ENCODE measurements around the gene ZNF487.

Gene ZNF487

DNA sequence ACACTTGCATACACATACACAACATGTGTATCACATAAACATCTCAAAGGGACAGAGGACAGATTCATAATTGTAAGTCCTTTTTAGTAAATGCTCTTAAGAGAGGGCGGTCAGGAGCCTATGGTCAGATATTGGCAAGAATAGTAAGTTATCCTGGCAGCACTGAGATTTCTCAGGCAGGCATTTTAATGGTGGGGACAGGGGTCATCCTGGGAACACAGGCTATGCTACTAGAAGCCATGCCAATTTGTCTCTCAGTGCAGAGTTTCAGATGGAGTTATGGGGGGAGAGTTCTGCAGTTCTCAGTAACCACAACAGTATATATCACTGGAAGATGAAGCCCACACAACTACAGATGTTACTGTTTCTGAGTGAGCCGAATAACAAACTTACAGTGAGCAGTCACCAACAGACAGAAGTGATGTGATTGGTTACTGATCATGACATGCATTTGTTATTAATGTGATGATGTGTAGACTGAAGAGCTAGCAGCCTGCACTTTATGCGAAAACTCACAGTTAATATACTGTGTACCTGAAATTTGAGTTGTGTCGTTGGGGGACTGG is 16.4 kb downstream of the ZNF487 start:
- TF ChIP-seq, protein P1, sequence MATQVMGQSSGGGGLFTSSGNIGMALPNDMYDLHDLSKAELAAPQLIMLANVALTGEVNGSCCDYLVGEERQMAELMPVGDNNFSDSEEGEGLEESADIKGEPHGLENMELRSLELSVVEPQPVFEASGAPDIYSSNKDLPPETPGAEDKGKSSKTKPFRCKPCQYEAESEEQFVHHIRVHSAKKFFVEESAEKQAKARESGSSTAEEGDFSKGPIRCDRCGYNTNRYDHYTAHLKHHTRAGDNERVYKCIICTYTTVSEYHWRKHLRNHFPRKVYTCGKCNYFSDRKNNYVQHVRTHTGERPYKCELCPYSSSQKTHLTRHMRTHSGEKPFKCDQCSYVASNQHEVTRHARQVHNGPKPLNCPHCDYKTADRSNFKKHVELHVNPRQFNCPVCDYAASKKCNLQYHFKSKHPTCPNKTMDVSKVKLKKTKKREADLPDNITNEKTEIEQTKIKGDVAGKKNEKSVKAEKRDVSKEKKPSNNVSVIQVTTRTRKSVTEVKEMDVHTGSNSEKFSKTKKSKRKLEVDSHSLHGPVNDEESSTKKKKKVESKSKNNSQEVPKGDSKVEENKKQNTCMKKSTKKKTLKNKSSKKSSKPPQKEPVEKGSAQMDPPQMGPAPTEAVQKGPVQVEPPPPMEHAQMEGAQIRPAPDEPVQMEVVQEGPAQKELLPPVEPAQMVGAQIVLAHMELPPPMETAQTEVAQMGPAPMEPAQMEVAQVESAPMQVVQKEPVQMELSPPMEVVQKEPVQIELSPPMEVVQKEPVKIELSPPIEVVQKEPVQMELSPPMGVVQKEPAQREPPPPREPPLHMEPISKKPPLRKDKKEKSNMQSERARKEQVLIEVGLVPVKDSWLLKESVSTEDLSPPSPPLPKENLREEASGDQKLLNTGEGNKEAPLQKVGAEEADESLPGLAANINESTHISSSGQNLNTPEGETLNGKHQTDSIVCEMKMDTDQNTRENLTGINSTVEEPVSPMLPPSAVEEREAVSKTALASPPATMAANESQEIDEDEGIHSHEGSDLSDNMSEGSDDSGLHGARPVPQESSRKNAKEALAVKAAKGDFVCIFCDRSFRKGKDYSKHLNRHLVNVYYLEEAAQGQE (IDR thresholded peaks at IDR 0.05; ENCODE audit: insufficient read depth in 1 of 2, low read depth in 2 of 2, low read length in 2 of 2) = no peak
- no peak for TF ChIP-seq TAF1 (IDR thresholded peaks at IDR 0.05; ENCODE audit: borderline replicate concordance, insufficient read depth, low read length)
- TF ChIP-seq SIN3A (IDR thresholded peaks at IDR 0.05; ENCODE audit: borderline replicate concordance, insufficient read depth, low read length) = no peak
- TF ChIP-seq FOXP2 (optimal IDR thresholded peaks at IDR 0.05; ENCODE audit: borderline replicate concordance, extremely low read depth, extremely low read length, insufficient read depth) = no peak
- no peak for TF ChIP-seq POLR2AphosphoS5 (IDR thresholded peaks at IDR 0.05; ENCODE audit: low read depth, low read length)

DNA sequence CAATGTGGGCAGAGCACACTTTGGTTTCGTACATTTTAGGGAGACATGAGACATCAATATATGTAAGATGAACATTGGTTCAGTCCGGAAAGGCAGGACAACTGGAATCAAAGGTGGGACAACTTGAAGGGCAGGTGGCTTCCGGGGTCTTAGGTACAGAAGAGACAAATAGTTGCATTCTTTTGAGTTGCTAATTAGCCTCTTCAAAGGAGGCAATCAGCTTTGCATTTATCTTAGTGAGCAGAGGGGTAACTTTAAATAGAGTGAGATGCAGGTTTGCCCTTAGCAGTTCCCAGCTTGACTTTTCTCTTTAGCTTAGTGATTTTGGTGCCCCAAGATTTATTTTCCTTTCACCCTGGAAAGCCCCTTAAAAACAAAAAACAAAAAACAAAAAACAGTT is 21.3 kb downstream of the ZNF487 start:
- TF ChIP-seq TAF1 (IDR thresholded peaks at IDR 0.05; ENCODE audit: borderline replicate concordance, insufficient read depth, low read length) (no peak), SIN3A (IDR thresholded peaks at IDR 0.05; ENCODE audit: borderline replicate concordance, insufficient read depth, low read length) (no peak), POLR2AphosphoS5 (IDR thresholded peaks at IDR 0.05; ENCODE audit: low read depth, low read length) (no peak), FOXP2 (optimal IDR thresholded peaks at IDR 0.05; ENCODE audit: borderline replicate concordance, extremely low read depth, extremely low read length, insufficient read depth) (no peak)
- TF ChIP-seq, protein P1 (IDR thresholded peaks at IDR 0.05; ENCODE audit: insufficient read depth in 1 of 2, low read depth in 2 of 2, low read length in 2 of 2) = no peak

DNA sequence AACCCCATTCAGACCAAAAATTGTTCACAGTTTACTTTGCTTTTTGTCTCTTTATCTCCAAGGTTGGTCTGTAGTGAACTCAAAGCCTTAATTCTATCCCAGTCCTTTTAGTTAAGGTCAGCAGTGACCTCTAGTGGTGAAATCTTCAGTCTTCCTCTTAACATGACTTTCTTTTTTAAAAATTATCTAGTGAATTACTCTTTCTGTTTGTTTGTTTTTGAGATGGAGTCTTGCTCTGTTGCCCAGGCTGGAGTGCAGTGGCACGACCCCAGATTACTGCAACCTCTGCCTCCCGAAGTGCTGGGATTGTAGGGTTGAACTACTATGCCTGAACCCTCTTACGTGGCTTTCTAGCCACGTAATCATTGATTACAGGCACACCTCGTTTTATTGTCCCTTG is 25.0 kb downstream of the ZNF487 start:
- no peak for TF ChIP-seq TAF1 (IDR thresholded peaks at IDR 0.05; ENCODE audit: borderline replicate concordance, insufficient read depth, low read length)

DNA sequence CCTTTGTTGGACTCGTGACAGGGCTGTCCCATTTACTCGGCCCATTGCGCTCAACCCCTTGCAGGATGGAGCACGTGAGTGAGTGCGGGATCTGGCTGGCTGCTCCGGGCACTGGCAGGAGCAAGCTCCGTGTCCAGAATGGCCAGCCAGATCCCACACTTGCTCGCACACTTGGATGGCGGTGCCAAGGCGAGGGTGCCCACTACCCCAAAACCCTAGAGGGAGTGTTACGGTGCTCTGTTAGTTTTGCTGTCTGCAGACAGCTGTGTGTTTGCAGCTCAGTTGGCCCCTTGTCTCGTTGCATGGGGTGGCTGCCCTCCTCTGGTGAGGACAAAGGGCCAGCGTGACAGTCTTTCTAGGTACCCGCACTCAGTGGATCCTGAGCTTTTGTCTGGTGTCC is 34.2 kb downstream of the ZNF487 start:
- TF ChIP-seq, protein P1 (IDR thresholded peaks at IDR 0.05; ENCODE audit: insufficient read depth in 1 of 2, low read depth in 2 of 2, low read length in 2 of 2) = no peak
- TF ChIP-seq POLR2AphosphoS5 (IDR thresholded peaks at IDR 0.05; ENCODE audit: low read depth, low read length) = no peak
- no peak for TF ChIP-seq TAF1 (IDR thresholded peaks at IDR 0.05; ENCODE audit: borderline replicate concordance, insufficient read depth, low read length)
- TF ChIP-seq SIN3A (IDR thresholded peaks at IDR 0.05; ENCODE audit: borderline replicate concordance, insufficient read depth, low read length) = no peak
- no peak for TF ChIP-seq FOXP2 (optimal IDR thresholded peaks at IDR 0.05; ENCODE audit: borderline replicate concordance, extremely low read depth, extremely low read length, insufficient read depth)

DNA sequence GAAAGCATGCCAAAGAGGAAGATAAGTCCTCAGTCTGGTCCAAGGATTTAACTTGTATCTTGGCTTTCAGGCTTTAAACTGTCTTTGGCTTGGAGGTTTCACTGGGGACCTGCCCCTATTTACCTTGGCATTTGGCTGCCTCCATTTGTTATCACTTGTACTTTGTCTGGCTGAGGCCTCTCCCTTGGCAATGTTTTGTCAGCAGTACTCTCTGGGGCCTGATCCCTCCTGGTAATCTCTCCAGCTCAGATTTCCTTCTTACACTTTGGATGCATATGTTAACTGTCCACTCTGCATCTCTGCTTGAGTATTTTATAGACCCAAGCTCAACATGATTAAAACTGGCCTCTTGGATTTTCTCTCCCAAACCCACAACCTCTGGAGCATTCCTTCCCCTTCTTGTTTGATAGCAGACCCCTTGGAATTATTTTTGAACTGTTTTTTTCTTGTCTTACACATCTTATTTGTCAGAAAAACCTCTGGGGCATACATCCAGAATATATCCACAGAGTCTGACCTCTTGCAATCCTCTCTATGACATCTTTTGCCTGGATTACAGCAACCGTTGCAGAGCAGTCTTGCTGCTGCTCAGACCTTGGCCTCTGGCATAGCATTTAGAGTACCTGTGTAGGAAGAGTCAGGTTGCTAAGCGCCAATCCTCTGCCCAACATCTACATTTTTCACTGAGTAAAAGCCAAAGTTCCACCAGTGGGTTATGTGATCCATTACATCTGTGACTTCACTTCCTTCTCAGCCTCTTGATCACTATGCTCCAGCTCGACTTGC is 35.2 kb downstream of the ZNF487 start:
- TF ChIP-seq FOXP2 (optimal IDR thresholded peaks at IDR 0.05; ENCODE audit: borderline replicate concordance, extremely low read depth, extremely low read length, insufficient read depth) = no peak
- TF ChIP-seq, protein P1 (IDR thresholded peaks at IDR 0.05; ENCODE audit: insufficient read depth in 1 of 2, low read depth in 2 of 2, low read length in 2 of 2) = no peak
- no peak for TF ChIP-seq SIN3A (IDR thresholded peaks at IDR 0.05; ENCODE audit: borderline replicate concordance, insufficient read depth, low read length)
- no peak for TF ChIP-seq POLR2AphosphoS5 (IDR thresholded peaks at IDR 0.05; ENCODE audit: low read depth, low read length)
- TF ChIP-seq TAF1 (IDR thresholded peaks at IDR 0.05; ENCODE audit: borderline replicate concordance, insufficient read depth, low read length) = no peak

Measured in PFSK-1 (cell line).